HEK293 (cell line): Measurements from ENCODE around the gene KLHL29.

Source experiments
- CTCF ChIP-seq: fragments of 450-650 bp; formaldehyde crosslinking; IDR thresholded peaks from 2 replicates; pipeline ENCODE4 v1.5.1; 2016; ENCODE audit warnings: missing biosample characterization, missing genetic modification characterization
- ZBTB7A ChIP-seq: fragments of 450-650 bp; formaldehyde crosslinking; IDR thresholded peaks from 2 replicates; pipeline ENCODE4 v1.5.1; 2016; ENCODE audit warnings: low read depth, missing biosample characterization, missing genetic modification characterization
- ZNF121 ChIP-seq: fragments of 450-650 bp; formaldehyde crosslinking; IDR thresholded peaks from 2 replicates; pipeline ENCODE4 v1.5.1; 2016; ENCODE audit warnings: missing biosample characterization, missing genetic modification characterization
- ZNF549 ChIP-seq: fragments of 450-650 bp; IDR thresholded peaks from 2 replicates; pipeline ENCODE4 v1.5.1; 2018; ENCODE audit warnings: missing biosample characterization, missing genetic modification characterization, mild to moderate bottlenecking, inconsistent platforms, moderate library complexity
- ZNF580 ChIP-seq: fragments of 450-650 bp; formaldehyde crosslinking; IDR thresholded peaks from 2 replicates; pipeline ENCODE4 v1.5.1; 2016; ENCODE audit warnings: missing biosample characterization, missing genetic modification characterization

GRCh38 chr2:23420091-23420839 lies 35.3 kb downstream of the KLHL29 start:
- TF ChIP-seq CTCF (tag by site-specific recombination) (no peak), ZNF580 (tag by site-specific recombination) (no peak), ZBTB7A (tag by site-specific recombination) (no peak), ZNF549 (tag by site-specific recombination) (no peak), ZNF121 (tag by site-specific recombination) (no peak)
